Kasumi-1 (cell line): Measurements from ENCODE around the gene ZAR1L.
"Not testable (repeated sequence)": the region's sequence is repeated elsewhere in the genome, so short reads cannot be mapped to it uniquely, and the experiment has no call there.

Source experiments
- DNase-seq, 2 experiments: peaks; one replicate each; lab custom pipeline; 2025; lab: John Stamatoyannopoulos, UW

ZAR1L gene

GRCh38 chr13:32315238-32316027 is at the start of gene ZAR1L, which contains the start of gene BRCA2:
Gene ZAR1L, minus strand, starts transcription at chr13:32315363. Its CDS starts 3,438 bp downstream, at chr13:32311925.
Gene BRCA2, plus strand, starts transcription at chr13:32315508. Its CDS starts 953 bp downstream, at chr13:32316461.
- peak; percentile 54 to 63 for DNase-seq

- DNase-seq = peak; percentile 26 to 28
Observed at GRCh38 chr13:32362574-32362973, 47.4 kb upstream of the ZAR1L start.

- DNase-seq = not testable (repeated sequence)
Observed at GRCh38 chr13:32355935-32356334, 40.8 kb upstream of the ZAR1L start.

- DNase-seq = no peak
Observed at GRCh38 chr13:32354040-32354439, 38.9 kb upstream of the ZAR1L start.

- not testable (repeated sequence) for DNase-seq
Observed at GRCh38 chr13:32350839-32351441, 35.8 kb upstream of the ZAR1L start.

GRCh38 chr13:32347651-32348050 is 32.5 kb upstream of the ZAR1L start:
- no peak for DNase-seq

GRCh38 chr13:32340914-32341313 is 25.8 kb upstream of the ZAR1L start:
- no peak for DNase-seq

- no peak for DNase-seq
Observed at GRCh38 chr13:32334671-32335070, 19.5 kb upstream of the ZAR1L start.

GRCh38 chr13:32330441-32330840 is 15.3 kb upstream of the ZAR1L start:
- DNase-seq = no peak

- no peak for DNase-seq
Observed at GRCh38 chr13:32323912-32324311, 8.7 kb upstream of the ZAR1L start.

- DNase-seq = no peak
Observed at GRCh38 chr13:32320528-32320927, 5.4 kb upstream of the ZAR1L start.

GRCh38 chr13:32317716-32318465 is 2.7 kb upstream of the ZAR1L start:
- no peak for DNase-seq

GRCh38 chr13:32316501-32316900 is 1.3 kb upstream of the ZAR1L start:
- DNase-seq = peak; percentile 23 to 24

GRCh38 chr13:32316028-32316339 is 821 bp upstream of the ZAR1L start:
- DNase-seq = no peak

GRCh38 chr13:32314271-32315237 is 609 bp downstream of the ZAR1L start:
- DNase-seq = peak; percentile 47 to 50

GRCh38 chr13:32311188-32311897 is 3.8 kb downstream of the ZAR1L start:
- DNase-seq = no peak

GRCh38 chr13:32310134-32310706 is 4.9 kb downstream of the ZAR1L start:
- DNase-seq = peak; percentile 27 to 48

- DNase-seq = peak; percentile 5 to 48
Observed at GRCh38 chr13:32309312-32310133, 5.6 kb downstream of the ZAR1L start.

GRCh38 chr13:32305646-32306045 is 9.5 kb downstream of the ZAR1L start:
- no peak for DNase-seq

- DNase-seq = no peak
Observed at GRCh38 chr13:32302461-32302860, 12.7 kb downstream of the ZAR1L start.
